ENCODE results near the gene TUBGCP4. TPM values are rescaled to one million over a fixed set of nuclear protein-coding genes. Genes with fewer than 3 reads are reported as not detected.

TUBGCP4 gene
- total RNA-seq, 1 experiment from 2014 or later: 29.7 TPM

GRCh38 chr15:43330780-43331087 lies 40.2 kb upstream of the TUBGCP4 start:
- Histone ChIP-seq H4K20me1 (ENCODE audit: low read length) (0 out of 2 replicates have a peak, but pooled peaks cover 4% of the 10 kb centered on the region), H3K79me2 (ENCODE audit: low read length) (peaks cover 19% of the 10 kb centered on the region), H2AFZ (ENCODE audit: low read length) (peak overlapping the region; percentile 90), H3K27me3 (ENCODE audit: low read length) (no peaks in the 10 kb centered on the region), H3K9me2 (replicated peaks; ENCODE audit: low read length) (no peaks in the 10 kb centered on the region), H3K4me3 (ENCODE audit: low read length) (peak overlapping the region; percentile 75), H3K9ac (ENCODE audit: low read length) (peak overlapping the region; percentile 89), H3K9me3 (ENCODE audit: low read length) (no peaks in the 10 kb centered on the region), H3K36me3 (ENCODE audit: low read depth, low read length) (peaks cover 6% of the 10 kb centered on the region; the same call in 1 of the 2 replicates), H3K4me1 (ENCODE audit: insufficient read depth, low read length) (peaks cover 23% of the 10 kb centered on the region), H3F3A (ENCODE audit: low read length, unreplicated experiment) (no peaks in the 10 kb centered on the region), H3K4me2 (ENCODE audit: low read length) (peak overlapping the region; percentile 90), H3K27ac (ENCODE audit: low read length) (peak overlapping the region; percentile 72; the same call in 1 of the 2 replicates)
- DNase-seq (no peak), ATAC-seq (no peak)
- TF ChIP-seq CTCF (conservative IDR thresholded peaks at IDR 0.05; ENCODE audit: low read depth, low read length) (no peak), EZH2phosphoT487 (IDR thresholded peaks at IDR 0.05; ENCODE audit: borderline replicate concordance, low read length) (no peak), EZH2 (IDR thresholded peaks at IDR 0.05; ENCODE audit: low read length, unreplicated experiment) (no peak)
- CTCF ChIA-PET: no interaction called here
- POLR2A ChIA-PET (ENCODE audit: unreplicated experiment): no interaction called here
- intact Hi-C loops (cut with micrococcal nuclease): no loop called here
- TSS peak; percentile 94 for BruUV-seq (replicated peaks)

DNA sequence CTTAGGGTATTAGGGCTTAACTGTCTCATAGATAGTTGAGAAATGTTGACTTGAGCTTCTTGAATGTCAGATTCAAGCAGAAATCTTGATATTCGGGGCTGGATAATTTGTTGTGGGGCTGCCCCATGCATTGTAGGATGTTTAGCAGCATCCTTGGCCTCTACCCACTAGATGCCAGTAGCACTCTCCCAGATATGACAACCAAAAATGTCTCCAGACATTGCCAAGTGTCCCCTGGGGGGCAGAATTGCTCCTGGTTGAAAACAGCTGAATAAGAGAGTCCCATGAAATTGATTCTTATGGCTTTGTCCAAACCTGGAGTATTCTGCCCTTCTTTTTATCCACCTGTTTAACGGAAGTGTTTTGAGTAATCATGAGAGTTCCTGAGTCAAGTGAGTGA lies 24.6 kb upstream of the TUBGCP4 start:
- 0 out of 2 replicates have a peak, but pooled peaks cover 3% of the 10 kb centered on the region for H3K36me3 ChIP-seq (ENCODE audit: low read depth, low read length)
- H3F3A ChIP-seq (ENCODE audit: low read length, unreplicated experiment): no peaks in the 10 kb centered on the region
- H3K9ac ChIP-seq (ENCODE audit: low read length): no peak overlapping the region
- ChIA-PET CTCF (no interaction called here), POLR2A (ENCODE audit: unreplicated experiment) (no interaction called here)
- H3K9me3 ChIP-seq (ENCODE audit: low read length): no peaks in the 10 kb centered on the region
- H3K9me2 ChIP-seq (replicated peaks; ENCODE audit: low read length): no peaks in the 10 kb centered on the region
- H3K4me2 ChIP-seq (ENCODE audit: low read length): no peak overlapping the region
- ATAC-seq (0 out of 2 replicates have a peak, but pooled peaks have one; percentile 43), DNase-seq (peak; percentile 23)
- H2AFZ ChIP-seq (ENCODE audit: low read length): no peak overlapping the region
- no peaks in the 10 kb centered on the region for H3K27me3 ChIP-seq (ENCODE audit: low read length)
- no TSS peak for BruUV-seq (replicated peaks)
- intact Hi-C loops (cut with micrococcal nuclease): no loop called here
- no peaks in the 10 kb centered on the region for H4K20me1 ChIP-seq (ENCODE audit: low read length)
- H3K4me1 ChIP-seq (ENCODE audit: insufficient read depth, low read length): no peaks in the 10 kb centered on the region
- H3K27ac ChIP-seq (ENCODE audit: low read length): no peak overlapping the region
- H3K79me2 ChIP-seq (ENCODE audit: low read length): no peaks in the 10 kb centered on the region
- TF ChIP-seq EZH2phosphoT487 (IDR thresholded peaks at IDR 0.05; ENCODE audit: borderline replicate concordance, low read length) (no peak), EZH2 (IDR thresholded peaks at IDR 0.05; ENCODE audit: low read length, unreplicated experiment) (no peak)
- no peak overlapping the region for H3K4me3 ChIP-seq (ENCODE audit: low read length)

GRCh38 chr15:43347114-43347513 lies 23.8 kb upstream of the TUBGCP4 start:
- H3K4me3 ChIP-seq (ENCODE audit: low read length): no peak overlapping the region
- H3K4me2 ChIP-seq (ENCODE audit: low read length): no peak overlapping the region
- BruUV-seq (replicated peaks): no TSS peak
- no peaks in the 10 kb centered on the region for H3K9me2 ChIP-seq (replicated peaks; ENCODE audit: low read length)
- H3K79me2 ChIP-seq (ENCODE audit: low read length): no peaks in the 10 kb centered on the region
- H2AFZ ChIP-seq (ENCODE audit: low read length): no peak overlapping the region
- H3K4me1 ChIP-seq (ENCODE audit: insufficient read depth, low read length): no peaks in the 10 kb centered on the region
- ChIA-PET POLR2A (ENCODE audit: unreplicated experiment) (interaction anchor here (0.6 kb wide), 1 partner anchor 24 kb away, joined by 7 read pairs; the partner anchor contains the start of genes TUBGCP4 and ZSCAN29), CTCF (no interaction called here)
- no peaks in the 10 kb centered on the region for H4K20me1 ChIP-seq (ENCODE audit: low read length)
- H3K36me3 ChIP-seq (ENCODE audit: low read depth, low read length): 0 out of 2 replicates have a peak, but pooled peaks cover 3% of the 10 kb centered on the region
- no peak overlapping the region for H3K9ac ChIP-seq (ENCODE audit: low read length)
- no peak overlapping the region for H3K27ac ChIP-seq (ENCODE audit: low read length)
- intact Hi-C loops (cut with micrococcal nuclease): no loop called here
- H3F3A ChIP-seq (ENCODE audit: low read length, unreplicated experiment): no peaks in the 10 kb centered on the region
- peak; percentile 54 for ATAC-seq
- DNase-seq: no peak
- H3K9me3 ChIP-seq (ENCODE audit: low read length): no peaks in the 10 kb centered on the region
- TF ChIP-seq CTCF (conservative IDR thresholded peaks at IDR 0.05; ENCODE audit: low read depth, low read length): no peak
- no peak for TF ChIP-seq EZH2phosphoT487 (IDR thresholded peaks at IDR 0.05; ENCODE audit: borderline replicate concordance, low read length)
- no peak for TF ChIP-seq EZH2 (IDR thresholded peaks at IDR 0.05; ENCODE audit: low read length, unreplicated experiment)
- no peaks in the 10 kb centered on the region for H3K27me3 ChIP-seq (ENCODE audit: low read length)

All from PC-3 (cell line).